VCaP (cell line): Measurements from ENCODE around the gene RYR2.

Experiments
- H3K27ac ChIP-seq: fragments of 450-650 bp; 2 replicates; pipeline ENCODE4 v1.5.1; 2017
- CTCF ChIP-seq: fragments of 450-650 bp; conservative IDR thresholded peaks from 2 replicates; pipeline ENCODE4 v1.5.1; 2017; ENCODE audit warnings: mild to moderate bottlenecking, moderate library complexity

RYR2 gene

DNA sequence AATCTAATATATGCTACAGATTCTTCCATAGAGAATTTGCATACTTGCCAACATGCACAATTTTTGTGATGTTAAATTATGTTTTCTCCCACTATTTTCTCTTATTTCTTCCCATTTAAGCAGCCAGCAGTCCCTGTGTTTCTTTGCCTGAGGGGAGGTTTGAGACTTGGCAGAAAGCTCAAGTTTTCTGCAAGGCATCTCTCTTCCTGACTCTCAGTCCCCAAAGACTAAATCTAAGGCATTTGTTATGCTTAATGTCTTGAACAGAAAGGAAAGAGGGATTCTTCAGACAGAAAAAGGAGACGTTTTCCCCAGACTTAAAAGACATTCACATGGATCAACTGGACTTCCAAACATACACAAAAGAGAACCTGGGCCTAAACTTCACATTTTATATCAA, 354.4 kb downstream of the RYR2 start:
- no peak overlapping the region for H3K27ac ChIP-seq
- no peak for TF ChIP-seq CTCF

- H3K27ac ChIP-seq, result no peak overlapping the region
- TF ChIP-seq CTCF, result no peak
Measured at GRCh38 chr1:237398751-237399150, 356.8 kb downstream of the RYR2 start.

- TF ChIP-seq CTCF, result no peak
- no peak overlapping the region for H3K27ac ChIP-seq
Measured at GRCh38 chr1:237405912-237406311, 363.9 kb downstream of the RYR2 start.

GRCh38 chr1:237411621-237412020, 369.6 kb downstream of the RYR2 start:
- no peak overlapping the region for H3K27ac ChIP-seq
- no peak for TF ChIP-seq CTCF

DNA sequence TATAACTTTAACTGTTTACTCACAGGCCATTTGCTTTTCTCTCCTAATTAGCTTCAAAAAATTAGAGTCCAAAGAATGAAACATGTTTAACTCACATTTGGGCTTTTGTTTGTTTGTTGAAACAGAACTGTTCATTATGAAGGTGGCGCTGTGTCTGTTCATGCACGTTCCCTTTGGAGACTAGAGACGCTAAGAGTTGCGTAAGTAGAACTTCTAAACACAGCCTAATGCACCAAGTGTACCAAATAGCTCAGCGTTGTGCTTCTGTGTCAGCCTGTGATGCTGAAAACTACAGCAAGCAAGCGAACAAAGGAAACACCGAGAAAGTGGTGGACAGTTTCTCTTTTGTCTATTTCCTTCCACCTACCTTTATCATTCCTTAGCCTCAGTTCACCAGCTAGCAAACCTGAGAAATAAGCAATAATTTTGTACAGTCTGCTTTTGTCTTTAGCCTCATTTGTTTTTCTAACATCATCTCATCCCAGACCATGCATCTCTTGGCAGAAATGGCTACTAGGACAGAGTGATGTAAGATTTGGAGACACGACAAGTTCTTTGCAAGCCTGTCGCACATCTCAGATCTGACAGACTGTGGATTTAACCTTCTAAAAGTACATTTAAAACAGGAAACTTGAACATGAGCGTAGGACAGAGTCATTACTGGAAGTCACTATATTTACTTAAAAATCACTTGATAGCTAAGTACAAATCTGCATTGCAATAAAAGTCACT, 375.1 kb downstream of the RYR2 start:
- no peak for TF ChIP-seq CTCF
- H3K27ac ChIP-seq, result no peak overlapping the region

GRCh38 chr1:237428809-237429208, 386.8 kb downstream of the RYR2 start:
- H3K27ac ChIP-seq, result no peak overlapping the region
- TF ChIP-seq CTCF, result no peak

DNA sequence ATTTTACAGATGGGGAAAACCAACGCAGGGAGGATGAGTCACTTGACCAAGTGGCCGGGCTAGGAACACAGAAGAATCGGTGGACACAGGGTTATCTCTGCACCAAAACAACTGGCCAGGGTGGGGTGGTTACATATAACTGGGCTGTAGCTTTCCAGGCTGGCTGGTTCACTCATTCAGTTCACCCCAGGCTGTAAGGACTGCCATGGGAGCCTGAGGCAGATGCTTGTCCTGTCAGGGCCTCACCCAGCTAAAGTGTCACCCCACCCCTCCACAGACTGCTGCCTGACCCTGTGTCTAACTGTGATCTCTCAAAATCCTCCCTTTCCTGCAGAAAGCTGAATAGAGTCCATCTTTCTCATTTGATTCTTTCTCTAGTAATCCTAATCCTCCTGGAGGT, 387.3 kb downstream of the RYR2 start:
- no peak for TF ChIP-seq CTCF
- H3K27ac ChIP-seq, result no peak overlapping the region
